Activated CD4-positive, alpha-beta T cell treated with anti-CD3 and anti-CD28 coated beads for 36 hours (primary cell): ENCODE results near the gene DCTD. TPM values are rescaled to one million over a fixed set of nuclear protein-coding genes. Genes with fewer than 3 reads are reported as not detected.

Experiments used
- ATAC-seq: fragments of 200-7000 bp; cut with Tn5 transposase; one replicate; pipeline ENCODE4 v1.10.0; 2021; ENCODE audit warnings: mild to moderate bottlenecking, moderate library complexity
- CTCF ChIA-PET: fragments of 350-600 bp; sonication (Branson Sonifier 250); formaldehyde crosslinking; loops from one replicate; lab custom pipeline; 2021; ENCODE audit warnings: antibody characterized with exemption; lab: Charles Lee
- POLR2A ChIA-PET: fragments of 350-600 bp; sonication (Branson Sonifier 250); formaldehyde crosslinking; loops from one replicate; lab custom pipeline; 2021; ENCODE audit warnings: antibody characterized with exemption, inconsistent platforms; lab: Charles Lee
- DNase-seq: peaks from one replicate; pipeline ENCODE4 v3.0.0-alpha.2; 2020
- H3K27ac Mint-ChIP-seq: one replicate; pipeline ENCODE4 v1.8.0; 2021; ENCODE audit warnings: mixed read lengths
- H3K27me3 Mint-ChIP-seq: one replicate; pipeline ENCODE4 v1.8.0; 2021; ENCODE audit warnings: mixed read lengths
- H3K36me3 Mint-ChIP-seq: one replicate; pipeline ENCODE4 v1.8.0; 2021; ENCODE audit warnings: low read depth, mixed read lengths
- H3K4me1 Mint-ChIP-seq: one replicate; pipeline ENCODE4 v1.8.0; 2021; ENCODE audit warnings: mixed read lengths
- H3K4me3 Mint-ChIP-seq: one replicate; pipeline ENCODE4 v1.8.0; 2021; ENCODE audit warnings: mild to moderate bottlenecking, moderate library complexity, mixed read lengths
- H3K9me3 Mint-ChIP-seq: one replicate; pipeline ENCODE4 v1.8.0; 2021; ENCODE audit warnings: low read depth, mixed read lengths
- intact Hi-C, 2 experiments: fragments of 100-400 bp; cut with DNase I in 1 of 2; cut with micrococcal nuclease in 1 of 2; formaldehyde crosslinking; loops; one replicate each; pipeline versions ENCODE4 v1.14.2 to v1.15.1; 2022 to 2024; cut with DNase I, micrococcal nuclease
- total RNA-seq, 2 experiments: library from RNA; stranded (reverse); gene quantifications; one replicate each; pipeline ENCODE4 v1.2.3, GENCODE V29; 2021

The DCTD gene
- total RNA-seq, 2 experiments from 2014 or later: 119 to 128 TPM

- CTCF ChIA-PET: interaction anchor here (1.6 kb wide), 1 partner anchor 9 kb away, joined by 3 read pairs; no protein-coding TSS in a partner anchor
Observed at GRCh38 chr4:182920676-182921075, 3.5 kb upstream of the DCTD start.

GRCh38 chr4:182918791-182919302 lies 1.7 kb upstream of the DCTD start:
- POLR2A ChIA-PET: interaction anchor here (0.7 kb wide), 1 partner anchor 10 kb away, joined by 7 read pairs; no protein-coding TSS in a partner anchor
- DNase-seq (peak; percentile 56), ATAC-seq (peak; percentile 45)

More at GRCh38 chr4:182920676-182921075, 3.5 kb upstream of the DCTD start:
- Mint-ChIP-seq H3K36me3 (peaks cover 9% of the 10 kb centered on the region), H3K4me3 (no peak overlapping the region), H3K9me3 (no peaks in the 10 kb centered on the region), H3K27me3 (peaks cover 2% of the 10 kb centered on the region), H3K4me1 (peaks cover 28% of the 10 kb centered on the region), H3K27ac (no peak overlapping the region)
- no peak for ATAC-seq
- DNase-seq: no peak
- intact Hi-C loops: loop anchor here in 1 of 2 experiments (10.0 kb wide), 2 partner anchors 436 to 1776 kb away; no protein-coding TSS in a partner anchor
- POLR2A ChIA-PET: no interaction called here

GRCh38 chr4:182918044-182918607 lies 940 bp upstream of the DCTD start:
- peaks cover 41% of the 10 kb centered on the region for H3K4me1 Mint-ChIP-seq
- no peak for DNase-seq
- peaks cover 33% of the 10 kb centered on the region for H3K36me3 Mint-ChIP-seq
- peak overlapping the region; percentile 94 for H3K27ac Mint-ChIP-seq
- CTCF ChIA-PET: interaction anchor here (0.7 kb wide), 1 partner anchor 215 kb away, joined by 3 read pairs; no protein-coding TSS in a partner anchor
- peaks cover 2% of the 10 kb centered on the region for H3K27me3 Mint-ChIP-seq
- no peaks in the 10 kb centered on the region for H3K9me3 Mint-ChIP-seq
- H3K4me3 Mint-ChIP-seq: peak overlapping the region; percentile 79
- peak; percentile 6 for ATAC-seq
- intact Hi-C loops: loop anchor here (1.0 to 10.0 kb wide), 6 partner anchors 109 to 1557 kb away; partner anchors contain the start of genes CDKN2AIP (in 1 of the 2), ING2 (in 1 of the 2), IRF2 (in 1 of the 2) and RWDD4 (in 1 of the 2)
- POLR2A ChIA-PET: interaction anchor here (0.7 kb wide), 2 partner anchors 229 to 484 kb away, joined by 3 to 7 read pairs; no protein-coding TSS in a partner anchor

More at GRCh38 chr4:182918791-182919302, 1.7 kb upstream of the DCTD start:
- Mint-ChIP-seq H3K4me3 (peak overlapping the region; percentile 79), H3K4me1 (peaks cover 36% of the 10 kb centered on the region), H3K9me3 (no peaks in the 10 kb centered on the region), H3K27ac (peak overlapping the region; percentile 94), H3K27me3 (peaks cover 2% of the 10 kb centered on the region), H3K36me3 (peaks cover 25% of the 10 kb centered on the region)
- CTCF ChIA-PET: no interaction called here
- intact Hi-C loops: loop anchor here (1.0 to 10.0 kb wide), 6 partner anchors 110 to 1556 kb away; partner anchors contain the start of genes CDKN2AIP (in 1 of the 2), ING2 (in 1 of the 2), IRF2 (in 1 of the 2) and RWDD4 (in 1 of the 2)

- ATAC-seq (peak; percentile 12), DNase-seq (peak; percentile 59)
- peak overlapping the region; percentile 95 for H3K27ac Mint-ChIP-seq
- H3K4me1 Mint-ChIP-seq: peaks cover 52% of the 10 kb centered on the region
- POLR2A ChIA-PET: no interaction called here
- CTCF ChIA-PET: interaction anchor here (0.6 to 1.4 kb wide), 2 partner anchors 9 kb away, joined by 4 to 5 read pairs; no protein-coding TSS in a partner anchor
- H3K36me3 Mint-ChIP-seq: peaks cover 47% of the 10 kb centered on the region
- no peaks in the 10 kb centered on the region for H3K27me3 Mint-ChIP-seq
- peak overlapping the region; percentile 79 for H3K4me3 Mint-ChIP-seq
- H3K9me3 Mint-ChIP-seq: no peaks in the 10 kb centered on the region
- intact Hi-C loops: loop anchor here (1.0 to 10.0 kb wide), 9 partner anchors 108 to 1558 kb away; partner anchors contain the start of genes CDKN2AIP (in 2 of the 2), ING2 (in 1 of the 2), IRF2 (in 1 of the 2) and RWDD4 (in 1 of the 2)
Observed at GRCh38 chr4:182916483-182917181, 554 bp downstream of the DCTD start.

GRCh38 chr4:182914357-182914756 lies 2.8 kb downstream of the DCTD start:
- intact Hi-C loops: loop anchor here in 1 of 2 experiments (10.0 kb wide), 2 partner anchors 740 to 1560 kb away; partner anchors contain the start of genes IRF2, RWDD4 and TRAPPC11
- Mint-ChIP-seq H3K4me1 (peaks cover 51% of the 10 kb centered on the region), H3K27ac (no peak overlapping the region), H3K36me3 (peaks cover 65% of the 10 kb centered on the region), H3K9me3 (no peaks in the 10 kb centered on the region), H3K4me3 (no peak overlapping the region), H3K27me3 (no peaks in the 10 kb centered on the region)
- ATAC-seq (no peak), DNase-seq (no peak)
- POLR2A ChIA-PET: no interaction called here
- CTCF ChIA-PET: interaction anchor here (1.1 to 1.4 kb wide), 2 partner anchors 9 to 10 kb away, joined by 3 to 4 read pairs; no protein-coding TSS in a partner anchor

- intact Hi-C loops: loop anchor here in 1 of 2 experiments (10.0 kb wide), 2 partner anchors 741 to 1561 kb away; partner anchors contain the start of genes IRF2, RWDD4 and TRAPPC11
- H3K4me3 Mint-ChIP-seq: no peak overlapping the region
- no peaks in the 10 kb centered on the region for H3K9me3 Mint-ChIP-seq
- ChIA-PET CTCF (interaction anchor here (1.1 kb wide), 1 partner anchor 10 kb away, joined by 3 read pairs; no protein-coding TSS in a partner anchor), POLR2A (interaction anchor here (0.6 kb wide), 1 partner anchor 592 kb away, joined by 3 read pairs; no protein-coding TSS in a partner anchor)
- no peak overlapping the region for H3K27ac Mint-ChIP-seq
- no peak for ATAC-seq
- DNase-seq: no peak
- H3K27me3 Mint-ChIP-seq: no peaks in the 10 kb centered on the region
- H3K36me3 Mint-ChIP-seq: peaks cover 66% of the 10 kb centered on the region
- peaks cover 44% of the 10 kb centered on the region for H3K4me1 Mint-ChIP-seq
Observed at GRCh38 chr4:182913621-182914020, 3.6 kb downstream of the DCTD start.

GRCh38 chr4:182913036-182913435 lies 4.2 kb downstream of the DCTD start:
- H3K4me3 Mint-ChIP-seq: no peak overlapping the region
- H3K9me3 Mint-ChIP-seq: no peaks in the 10 kb centered on the region
- ChIA-PET POLR2A (interaction anchor here (0.5 kb wide), 1 partner anchor 1409 kb away, joined by 3 read pairs; no protein-coding TSS in a partner anchor), CTCF (interaction anchor here (0.6 kb wide), 1 partner anchor 148 kb away, joined by 3 read pairs; no protein-coding TSS in a partner anchor)
- no peak for DNase-seq
- peaks cover 38% of the 10 kb centered on the region for H3K4me1 Mint-ChIP-seq
- H3K36me3 Mint-ChIP-seq: peaks cover 68% of the 10 kb centered on the region
- H3K27ac Mint-ChIP-seq: no peak overlapping the region
- intact Hi-C loops: loop anchor here in 1 of 2 experiments (10.0 kb wide), 2 partner anchors 742 to 1562 kb away; partner anchors contain the start of genes IRF2, RWDD4 and TRAPPC11
- ATAC-seq: no peak
- H3K27me3 Mint-ChIP-seq: no peaks in the 10 kb centered on the region

- H3K9me3 Mint-ChIP-seq: no peaks in the 10 kb centered on the region
- no peak overlapping the region for H3K27ac Mint-ChIP-seq
- DNase-seq (no peak), ATAC-seq (peak; percentile 44)
- H3K36me3 Mint-ChIP-seq: peaks cover 74% of the 10 kb centered on the region
- no peaks in the 10 kb centered on the region for H3K27me3 Mint-ChIP-seq
- intact Hi-C loops: no loop called here
- H3K4me3 Mint-ChIP-seq: no peak overlapping the region
- POLR2A ChIA-PET: no interaction called here
- H3K4me1 Mint-ChIP-seq: peaks cover 18% of the 10 kb centered on the region
- CTCF ChIA-PET: interaction anchor here (0.6 to 1.0 kb wide), 2 partner anchors 8 to 329 kb away, joined by 4 read pairs; no protein-coding TSS in a partner anchor
Observed at GRCh38 chr4:182908124-182908523, 9.1 kb downstream of the DCTD start.

- H3K9me3 Mint-ChIP-seq: no peaks in the 10 kb centered on the region
- DNase-seq: no peak
- H3K36me3 Mint-ChIP-seq: peaks cover 67% of the 10 kb centered on the region
- POLR2A ChIA-PET: no interaction called here
- H3K27me3 Mint-ChIP-seq: no peaks in the 10 kb centered on the region
- intact Hi-C loops: no loop called here
- H3K27ac Mint-ChIP-seq: no peak overlapping the region
- no peak for ATAC-seq
- H3K4me3 Mint-ChIP-seq: no peak overlapping the region
- CTCF ChIA-PET: interaction anchor here (1.0 kb wide), 1 partner anchor 9 kb away, joined by 4 read pairs; no protein-coding TSS in a partner anchor
- H3K4me1 Mint-ChIP-seq: peaks cover 10% of the 10 kb centered on the region
Observed at GRCh38 chr4:182907396-182907795, 9.8 kb downstream of the DCTD start.

GRCh38 chr4:182906786-182907185 lies 10.4 kb downstream of the DCTD start:
- ChIA-PET POLR2A (no interaction called here), CTCF (no interaction called here)
- no peak for DNase-seq
- intact Hi-C loops: no loop called here
- no peak overlapping the region for H3K4me3 Mint-ChIP-seq
- peaks cover 65% of the 10 kb centered on the region for H3K36me3 Mint-ChIP-seq
- no peaks in the 10 kb centered on the region for H3K27me3 Mint-ChIP-seq
- H3K27ac Mint-ChIP-seq: no peak overlapping the region
- ATAC-seq: no peak
- H3K4me1 Mint-ChIP-seq: peaks cover 7% of the 10 kb centered on the region
- no peaks in the 10 kb centered on the region for H3K9me3 Mint-ChIP-seq
